Ishikawa (cell line): ENCODE measurements around the gene TRAK2.

ENCODE experiments used
- CEBPB ChIP-seq: IDR thresholded peaks from 2 replicates; pipeline ENCODE4 v1.6.1; 2012
- EP300 ChIP-seq: IDR thresholded peaks from 2 replicates; pipeline ENCODE4 v1.6.1; 2012; ENCODE audit warnings: borderline replicate concordance
- FOXM1 ChIP-seq: IDR thresholded peaks from 2 replicates; pipeline ENCODE4 v1.6.1; 2012; ENCODE audit warnings: low read depth, borderline replicate concordance
- MAX ChIP-seq: IDR thresholded peaks from 2 replicates; pipeline ENCODE4 v1.6.1; 2012
- TAF1 ChIP-seq: IDR thresholded peaks from 2 replicates; pipeline ENCODE4 v1.6.1; 2012; ENCODE audit warnings: low read depth, mild to moderate bottlenecking
- YY1 ChIP-seq: IDR thresholded peaks from 2 replicates; pipeline ENCODE4 v1.6.1; 2012; ENCODE audit warnings: low read depth
- ZBTB7A ChIP-seq: IDR thresholded peaks from 2 replicates; pipeline ENCODE4 v1.6.1; 2012; ENCODE audit warnings: low read depth
- TF ChIP-seq, protein P1 (sequence below): IDR thresholded peaks from 2 replicates; pipeline ENCODE4 v1.6.1; 2012; ENCODE audit warnings: low read depth, mild to moderate bottlenecking

- no peak for TF ChIP-seq YY1
- TF ChIP-seq, protein P1, sequence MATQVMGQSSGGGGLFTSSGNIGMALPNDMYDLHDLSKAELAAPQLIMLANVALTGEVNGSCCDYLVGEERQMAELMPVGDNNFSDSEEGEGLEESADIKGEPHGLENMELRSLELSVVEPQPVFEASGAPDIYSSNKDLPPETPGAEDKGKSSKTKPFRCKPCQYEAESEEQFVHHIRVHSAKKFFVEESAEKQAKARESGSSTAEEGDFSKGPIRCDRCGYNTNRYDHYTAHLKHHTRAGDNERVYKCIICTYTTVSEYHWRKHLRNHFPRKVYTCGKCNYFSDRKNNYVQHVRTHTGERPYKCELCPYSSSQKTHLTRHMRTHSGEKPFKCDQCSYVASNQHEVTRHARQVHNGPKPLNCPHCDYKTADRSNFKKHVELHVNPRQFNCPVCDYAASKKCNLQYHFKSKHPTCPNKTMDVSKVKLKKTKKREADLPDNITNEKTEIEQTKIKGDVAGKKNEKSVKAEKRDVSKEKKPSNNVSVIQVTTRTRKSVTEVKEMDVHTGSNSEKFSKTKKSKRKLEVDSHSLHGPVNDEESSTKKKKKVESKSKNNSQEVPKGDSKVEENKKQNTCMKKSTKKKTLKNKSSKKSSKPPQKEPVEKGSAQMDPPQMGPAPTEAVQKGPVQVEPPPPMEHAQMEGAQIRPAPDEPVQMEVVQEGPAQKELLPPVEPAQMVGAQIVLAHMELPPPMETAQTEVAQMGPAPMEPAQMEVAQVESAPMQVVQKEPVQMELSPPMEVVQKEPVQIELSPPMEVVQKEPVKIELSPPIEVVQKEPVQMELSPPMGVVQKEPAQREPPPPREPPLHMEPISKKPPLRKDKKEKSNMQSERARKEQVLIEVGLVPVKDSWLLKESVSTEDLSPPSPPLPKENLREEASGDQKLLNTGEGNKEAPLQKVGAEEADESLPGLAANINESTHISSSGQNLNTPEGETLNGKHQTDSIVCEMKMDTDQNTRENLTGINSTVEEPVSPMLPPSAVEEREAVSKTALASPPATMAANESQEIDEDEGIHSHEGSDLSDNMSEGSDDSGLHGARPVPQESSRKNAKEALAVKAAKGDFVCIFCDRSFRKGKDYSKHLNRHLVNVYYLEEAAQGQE, result no peak
- no peak; the same call in 1 of the 2 replicates for TF ChIP-seq MAX
- TF ChIP-seq EP300, result peak; percentile 68; the same call in 1 of the 2 replicates
- TF ChIP-seq CEBPB, result 0 out of 2 replicates have a peak, but pooled peaks have one; percentile 10
- no peak for TF ChIP-seq TAF1
- peak; percentile 46; the same call in 1 of the 2 replicates for TF ChIP-seq FOXM1
- no peak for TF ChIP-seq ZBTB7A
These were observed 47.4 kb downstream of the TRAK2 start for GRCh38 chr2:201403880-201404279.
